Amniotic epithelial cell (primary cell): ENCODE measurements around the gene TWF2.

Experiments
- DNase-seq: peaks from one replicate; pipeline ENCODE4 v3.0.0-alpha.2; 2010; ENCODE audit warnings: low read depth

The TWF2 gene

DNA sequence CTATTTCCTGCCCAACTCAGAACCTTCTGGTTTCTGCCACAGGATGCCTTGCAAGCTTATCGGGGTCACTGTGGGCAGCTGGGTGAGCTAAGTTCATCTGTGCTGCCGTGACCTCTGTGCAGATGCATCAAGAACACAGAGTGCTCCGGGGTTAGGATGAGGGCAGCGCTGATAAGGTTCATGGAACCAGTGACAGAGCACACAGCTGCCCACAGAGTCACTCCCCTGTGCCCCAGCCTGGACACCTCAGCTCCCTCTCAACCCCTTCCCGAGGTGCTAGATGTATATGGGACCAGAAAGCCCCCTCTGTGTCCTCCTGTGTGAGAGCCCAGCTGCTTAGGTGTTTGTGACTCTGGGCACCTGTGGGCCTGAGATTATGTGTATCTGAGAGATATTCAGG, 56.8 kb downstream of the TWF2 start:
- no peak for DNase-seq

DNA sequence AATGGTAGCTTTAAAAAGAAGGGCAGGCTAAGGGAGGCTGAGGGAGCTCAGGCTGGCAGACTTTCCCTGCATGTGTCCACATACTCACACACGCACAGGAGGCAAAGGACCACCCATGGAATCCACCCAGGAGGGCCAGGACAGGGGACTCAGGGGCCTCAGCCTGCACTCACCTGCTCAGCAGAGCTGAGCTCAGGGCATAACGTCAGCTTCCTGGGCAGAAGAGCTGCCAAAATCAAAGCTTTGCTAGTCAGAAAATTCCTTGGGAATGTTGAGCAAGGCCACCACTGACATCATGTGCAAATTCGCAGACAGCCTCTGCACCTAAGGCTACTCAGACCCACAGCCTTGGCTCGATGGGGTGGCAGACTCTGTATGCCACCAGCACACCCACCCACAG, 57.4 kb downstream of the TWF2 start:
- DNase-seq = peak; percentile 76
